HepG2 (cell line): ENCODE measurements around the gene LHB. TPM values are rescaled to one million over a fixed set of nuclear protein-coding genes. Genes with fewer than 3 reads are reported as not detected.
"Not testable (repeated sequence)": the region's sequence is repeated elsewhere in the genome, so short reads cannot be mapped to it uniquely, and the experiment has no call there.

ENCODE experiments used
- ATAC-seq: fragments of 200-7000 bp; cut with Tn5 transposase; 3 replicates; pipeline ENCODE4 v1.9.1; 2020; ENCODE audit warnings: mild to moderate bottlenecking, moderate library complexity
- BruUV-seq: library from RNA; stranded (reverse); fragments of 400-500 nt; replicated peaks from 2 replicates; lab custom pipeline; 2021; lab: Mats Ljungman, UMichigan
- CTCF ChIA-PET: fragments of 300-600 bp; formaldehyde crosslinking; extraction: SDS; loops from one replicate; lab custom pipeline; 2021; ENCODE audit warnings: low total read pairs, inconsistent platforms, low intra/inter-chr PET ratio; lab: Yijun Ruan, JAX
- POLR2A ChIA-PET: fragments of 350-600 bp; sonication (Branson Sonifier 250); formaldehyde crosslinking; loops from one replicate; lab custom pipeline; 2020; ENCODE audit warnings: antibody characterized with exemption, inconsistent platforms; lab: Yijun Ruan, JAX
- DNase-seq: peaks from one replicate; pipeline ENCODE4 v3.0.0-alpha.2; 2015; ENCODE audit warnings: low spot score
- FAIRE-seq: peaks from 3 replicates; lab custom pipeline; 2011; peaks lifted over from hg19 to GRCh38; lab: Jason Lieb, UNC
- H2AFZ ChIP-seq: one replicate; pipeline ENCODE4 v1.6.1; 2011; ENCODE audit warnings: low read length, inconsistent platforms
- H3K27ac ChIP-seq: fragments of 300-600 bp; 3 replicates; pipeline ENCODE4 v1.8.0; 2011; ENCODE audit warnings: mixed run types, mild to moderate bottlenecking, mixed read lengths, low read length, inconsistent platforms; ENCODE audit not compliant: insufficient read depth; ENCODE audit errors: extremely low read length
- H3K27me3 ChIP-seq, 2 experiments: fragments of 200-600 bp in 1 of 2; 2 replicates in 1 of 2; 3 replicates in 1 of 2; pipeline versions ENCODE4 v1.6.0 to v1.8.0; 2011; ENCODE audit warnings: low read length in 2 of 2, mild to moderate bottlenecking in 2 of 2, moderate library complexity in 2 of 2, inconsistent platforms in 1 of 2; ENCODE audit not compliant: insufficient read depth in 2 of 2, control insufficient read depth in 1 of 2
- H3K36me3 ChIP-seq, 2 experiments: fragments of 200-600 bp in 1 of 2; replicated peaks in 1 of 2; 2 replicates in 1 of 2; 3 replicates in 1 of 2; pipeline versions ENCODE4 v1.5.1 to v1.8.0; 2011; ENCODE audit warnings: low read length in 2 of 2, inconsistent platforms in 1 of 2; ENCODE audit not compliant: insufficient read depth in 2 of 2, control insufficient read depth in 1 of 2
- H3K4me1 ChIP-seq: 2 replicates; pipeline ENCODE4 v1.5.1; 2012; ENCODE audit warnings: low read length, inconsistent platforms; ENCODE audit not compliant: insufficient read depth
- H3K4me2 ChIP-seq: 2 replicates; pipeline ENCODE4 v1.6.0; 2011; ENCODE audit warnings: low read depth, low read length, inconsistent platforms
- H3K4me3 ChIP-seq, 3 experiments: fragments of 200-600 bp in 1 of 3; sonication (generic), shearing (Covaris generic) in 1 of 3; replicated peaks in 1 of 3; 2 replicates each; pipeline ENCODE4 v1.5.1; 2011 to 2016; ENCODE audit warnings: low read length in 3 of 3, inconsistent platforms in 2 of 3, low read depth in 2 of 3, mild to moderate bottlenecking in 2 of 3, control low read depth in 1 of 3, mixed read lengths in 1 of 3; ENCODE audit not compliant: insufficient read depth in 1 of 3
- H3K79me2 ChIP-seq: one replicate; pipeline ENCODE4 v1.6.1; 2011; ENCODE audit warnings: low read length, inconsistent platforms; ENCODE audit not compliant: insufficient read depth
- H3K9ac ChIP-seq: 2 replicates; pipeline ENCODE4 v1.6.0; 2011; ENCODE audit warnings: mild to moderate bottlenecking, low read depth, low read length, inconsistent platforms; ENCODE audit not compliant: insufficient read depth
- H3K9me3 ChIP-seq: 2 replicates; pipeline ENCODE4 v1.5.1; 2012; ENCODE audit warnings: mild to moderate bottlenecking, low read length
- H4K20me1 ChIP-seq: 2 replicates; pipeline ENCODE4 v1.6.0; 2011; ENCODE audit warnings: inconsistent platforms, mild to moderate bottlenecking, low read length, moderate library complexity; ENCODE audit not compliant: insufficient read depth
- ATF1 ChIP-seq: IDR thresholded peaks from 2 replicates; pipeline ENCODE4 v1.6.1; 2016; ENCODE audit warnings: mild to moderate bottlenecking, control low read depth
- ATF2 ChIP-seq: sonication (generic); formaldehyde crosslinking; IDR thresholded peaks from 2 replicates; pipeline ENCODE4 v1.4.0; 2020; ENCODE audit warnings: missing genetic modification reagents
- ATF7 ChIP-seq, 2 experiments: fragments of 450-650 bp in 1 of 2; sonication (generic) in 1 of 2; formaldehyde crosslinking in 1 of 2; IDR thresholded peaks; 2 replicates each; pipeline versions ENCODE4 v1.4.0 to v1.6.1; 2016 to 2020; ENCODE audit warnings: antibody characterized with exemption in 1 of 2, mild to moderate bottlenecking in 1 of 2, missing genetic modification reagents in 1 of 2
- CREM ChIP-seq, 2 experiments: sonication (generic) in 1 of 2; formaldehyde crosslinking in 1 of 2; IDR thresholded peaks; 2 replicates each; pipeline versions ENCODE4 v1.4.0 to v1.6.1; 2016 to 2020; ENCODE audit warnings: antibody characterized with exemption in 1 of 2, mild to moderate bottlenecking in 1 of 2, missing genetic modification reagents in 1 of 2
- CTCF ChIP-seq: sonication (generic); formaldehyde crosslinking; IDR thresholded peaks from 2 replicates; pipeline ENCODE4 v1.5.0; 2020; ENCODE audit warnings: mild to moderate bottlenecking, missing genetic modification reagents, moderate library complexity
- DR1 ChIP-seq: sonication (generic); formaldehyde crosslinking; IDR thresholded peaks from 2 replicates; pipeline ENCODE4 v1.8.0; 2021; ENCODE audit warnings: mild to moderate bottlenecking, missing genetic modification reagents, inconsistent platforms
- HDAC2 ChIP-seq: sonication (generic); formaldehyde crosslinking; IDR thresholded peaks from 2 replicates; pipeline ENCODE4 v1.4.0; 2020; ENCODE audit warnings: missing genetic modification reagents
- HOXA3 ChIP-seq: sonication (generic); formaldehyde crosslinking; IDR thresholded peaks from 2 replicates; pipeline ENCODE4 v1.5.0; 2020; ENCODE audit warnings: missing genetic modification reagents
- KDM1A ChIP-seq: IDR thresholded peaks from 2 replicates; pipeline ENCODE4 v1.6.1; 2016; ENCODE audit warnings: missing compliant biosample characterization
- NFYB ChIP-seq: sonication (generic); formaldehyde crosslinking; IDR thresholded peaks from 2 replicates; pipeline ENCODE4 v1.4.0; 2020; ENCODE audit warnings: missing genetic modification reagents
- RFX5 ChIP-seq: IDR thresholded peaks from 2 replicates; pipeline ENCODE4 v1.6.1; 2011; ENCODE audit warnings: low read depth, low read length, improper control_type of control experiment
- STAG1 ChIP-seq: sonication (generic); formaldehyde crosslinking; IDR thresholded peaks from 2 replicates; pipeline ENCODE4 v1.4.0; 2020; ENCODE audit warnings: missing genetic modification reagents
- TCF7 ChIP-seq: sonication (generic); IDR thresholded peaks from 2 replicates; pipeline ENCODE4 v1.6.1; 2016; ENCODE audit warnings: antibody characterized with exemption, low read depth
- ZMYM4 ChIP-seq: sonication (generic); formaldehyde crosslinking; IDR thresholded peaks from 2 replicates; pipeline ENCODE4 v1.8.1; 2023; ENCODE audit warnings: mild to moderate bottlenecking, missing genetic modification reagents
- WGBS: methylation state at CpG from one replicate; pipeline ENCODE4 v1.1.6; 2017; ENCODE audit warnings: low lambda C conversion rate; 5-methylcytosine and 5-hydroxymethylcytosine counted together
- in situ Hi-C: cut with HindIII; loops from 2 replicates; pipeline ENCODE4 v1.10.0; 2017; ENCODE audit warnings: low pct_unique_long_range_greater_than_20kb; ENCODE audit not compliant: extremely low pct_ligation_motif_present
- intact Hi-C: fragments of 100-400 bp; cut with micrococcal nuclease; formaldehyde crosslinking; loops from one replicate; pipeline ENCODE4 v1.10.0; 2022; ENCODE audit not compliant: unreplicated experiment
- polyA plus RNA-seq, 8 experiments: library from polyadenylated mRNA; depleted of rRNA in 3 of 8; stranded (reverse) in 7 of 8; unstranded in 1 of 8; fragments of >200 nt; fragmentation: Illumina TruSeq in 4 of 8; extraction: Trizol in 4 of 8; gene quantifications; 2 replicates each; pipeline versions ENCODE4 v1.2.1 to v1.2.3, GENCODE V29; 2011 to 2016; ENCODE audit warnings: low read depth in 4 of 8, missing spikeins in 1 of 8, mixed read lengths in 1 of 8; ENCODE audit not compliant: insufficient read depth in 1 of 8
- total RNA-seq, 5 experiments: library from RNA; depleted of rRNA; stranded (reverse); fragments of >200 nt; fragmentation: Illumina TruSeq; extraction: Trizol; gene quantifications; 2 replicates each; pipeline ENCODE4 v1.2.3, GENCODE V29; 2016; ENCODE audit warnings: low read depth in 1 of 5
- TF ChIP-seq, protein P1 (sequence below): sonication (generic); formaldehyde crosslinking; IDR thresholded peaks from 2 replicates; pipeline ENCODE4 v1.9.0; 2022; ENCODE audit warnings: missing genetic modification reagents, mild to moderate bottlenecking, borderline replicate concordance

The LHB gene
- total and polyA plus RNA-seq, 2 of the 13 experiments (the other 11 are each of a cell fraction or from before 2014, with no cell fraction given) = not detected

DNA sequence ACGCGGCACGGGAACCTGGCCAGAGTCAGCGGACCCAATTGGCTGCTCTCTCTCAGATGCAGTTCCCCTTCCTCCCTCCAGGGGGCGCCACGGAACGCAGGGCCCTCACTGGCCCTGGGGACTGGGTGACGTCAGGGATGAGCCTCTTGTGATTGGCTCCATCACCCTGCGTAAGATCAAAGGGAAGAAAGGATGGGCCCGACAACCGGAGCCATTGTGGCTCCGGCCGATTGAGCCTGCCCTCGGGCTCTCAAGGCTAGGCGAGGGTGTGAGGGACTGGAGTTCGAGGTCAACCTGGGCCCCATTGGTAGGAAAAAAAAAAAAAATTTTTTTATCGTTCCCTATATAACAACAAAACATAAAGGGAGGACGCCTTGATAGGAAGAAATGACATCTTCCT is 19.9 kb upstream of the LHB start, which contains the start of gene CGB1:
TSS of gene CGB1 (minus strand) at position 81 of the 400 bp plus-strand sequence. CDS start 184 bp downstream, outside the sequence.
- H3K36me3 ChIP-seq; H2AFZ ChIP-seq; POLR2A ChIA-PET; BruUV-seq; H3K27me3 ChIP-seq; H3K4me3 ChIP-seq; intact Hi-C loops; H4K20me1 ChIP-seq; H3K79me2 ChIP-seq; H3K27ac ChIP-seq; H3K9ac ChIP-seq; in situ Hi-C loops; CTCF ChIA-PET; H3K9me3 ChIP-seq; H3K4me2 ChIP-seq; H3K4me1 ChIP-seq; TF ChIP-seq ATF7, CREM (CRISPR knock-in tag; IDR thresholded peaks at IDR 0.05): not testable (repeated sequence)
- FAIRE-seq (peak; percentile 74), ATAC-seq (peak; percentile 74), DNase-seq (peak; percentile 72)
- WGBS = 26% methylated on average over 14 of the region's 18 CpGs
- TF ChIP-seq RFX5 = 0 out of 2 replicates have a peak, but pooled peaks have one; percentile 20
- TF ChIP-seq ATF2 (CRISPR knock-in tag) = peak; percentile 47; the same call in 1 of the 2 replicates
- peak; percentile 42; the same call in 1 of the 2 replicates for TF ChIP-seq HDAC2 (CRISPR knock-in tag)
- TF ChIP-seq ATF1 (CRISPR knock-in tag) = peak; percentile 63; the same call in 1 of the 2 replicates
- TF ChIP-seq ATF7 (IDR thresholded peaks at IDR 0.05) = 0 out of 2 replicates have a peak, but pooled peaks have one; percentile 18
- TF ChIP-seq STAG1 (CRISPR knock-in tag) = peak; percentile 17; the same call in 1 of the 2 replicates
- peak; percentile 67; the same call in 1 of the 2 replicates for TF ChIP-seq KDM1A
- peak; percentile 69 for TF ChIP-seq CTCF (CRISPR knock-in tag)
- peak; percentile 58; the same call in 1 of the 2 replicates for TF ChIP-seq CREM (IDR thresholded peaks at IDR 0.05)
- 0 out of 2 replicates have a peak, but pooled peaks have one; percentile 31 for TF ChIP-seq HOXA3 (CRISPR knock-in tag)
- peak; percentile 53; the same call in 1 of the 2 replicates for TF ChIP-seq TCF7
- peak; percentile 79 for TF ChIP-seq NFYB
- TF ChIP-seq, protein P1, sequence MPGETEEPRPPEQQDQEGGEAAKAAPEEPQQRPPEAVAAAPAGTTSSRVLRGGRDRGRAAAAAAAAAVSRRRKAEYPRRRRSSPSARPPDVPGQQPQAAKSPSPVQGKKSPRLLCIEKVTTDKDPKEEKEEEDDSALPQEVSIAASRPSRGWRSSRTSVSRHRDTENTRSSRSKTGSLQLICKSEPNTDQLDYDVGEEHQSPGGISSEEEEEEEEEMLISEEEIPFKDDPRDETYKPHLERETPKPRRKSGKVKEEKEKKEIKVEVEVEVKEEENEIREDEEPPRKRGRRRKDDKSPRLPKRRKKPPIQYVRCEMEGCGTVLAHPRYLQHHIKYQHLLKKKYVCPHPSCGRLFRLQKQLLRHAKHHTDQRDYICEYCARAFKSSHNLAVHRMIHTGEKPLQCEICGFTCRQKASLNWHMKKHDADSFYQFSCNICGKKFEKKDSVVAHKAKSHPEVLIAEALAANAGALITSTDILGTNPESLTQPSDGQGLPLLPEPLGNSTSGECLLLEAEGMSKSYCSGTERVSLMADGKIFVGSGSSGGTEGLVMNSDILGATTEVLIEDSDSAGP = 0 out of 2 replicates have a peak, but pooled peaks have one; percentile 16
- 0 out of 2 replicates have a peak, but pooled peaks have one; percentile 31 for TF ChIP-seq DR1 (CRISPR knock-in tag)
- peak; percentile 52 for TF ChIP-seq ZMYM4 (CRISPR knock-in tag)
